Activated naive CD8-positive, alpha-beta T cell treated with anti-CD3 and anti-CD28 coated beads for 36 hours (primary cell): Measurements from ENCODE around the gene CYBB. TPM values are rescaled to one million over a fixed set of nuclear protein-coding genes. Genes with fewer than 3 reads are reported as not detected.
"Not testable (repeated sequence)": the region's sequence is repeated elsewhere in the genome, so short reads cannot be mapped to it uniquely, and the experiment has no call there.

Source experiments
- DNase-seq: peaks from one replicate; pipeline ENCODE4 v3.0.0; 2021
- H3K27ac Mint-ChIP-seq: one replicate; pipeline ENCODE4 v1.8.0; 2022; ENCODE audit warnings: mild to moderate bottlenecking, moderate library complexity, mixed read lengths
- H3K27me3 Mint-ChIP-seq: one replicate; pipeline ENCODE4 v1.8.0; 2022; ENCODE audit warnings: mild to moderate bottlenecking, mixed read lengths
- H3K36me3 Mint-ChIP-seq: one replicate; pipeline ENCODE4 v1.8.0; 2021; ENCODE audit warnings: mild to moderate bottlenecking, mixed read lengths
- H3K4me1 Mint-ChIP-seq: one replicate; pipeline ENCODE4 v1.8.0; 2021; ENCODE audit warnings: mixed read lengths
- H3K4me3 Mint-ChIP-seq: one replicate; pipeline ENCODE4 v1.8.0; 2022; ENCODE audit warnings: mild to moderate bottlenecking, moderate library complexity, mixed read lengths
- H3K9me3 Mint-ChIP-seq: one replicate; pipeline ENCODE4 v1.8.0; 2022; ENCODE audit warnings: mixed read lengths
- total RNA-seq, 2 experiments: library from RNA; stranded (reverse); gene quantifications; one replicate each; pipeline ENCODE4 v1.2.3, GENCODE V29; 2021

The CYBB gene
- total RNA-seq, 2 experiments from 2014 or later, result 0.50 to 0.76 TPM

GRCh38 chrX:37768866-37769265 is 11.0 kb upstream of the CYBB start:
- not testable (repeated sequence) for H3K27me3 Mint-ChIP-seq, H3K4me1 Mint-ChIP-seq, H3K27ac Mint-ChIP-seq, DNase-seq, H3K36me3 Mint-ChIP-seq, H3K9me3 Mint-ChIP-seq, H3K4me3 Mint-ChIP-seq

- no peak for DNase-seq
- H3K27me3 Mint-ChIP-seq, result no peaks in the 10 kb centered on the region
- H3K9me3 Mint-ChIP-seq, result no peaks in the 10 kb centered on the region
- peak overlapping the region; percentile 66 for H3K27ac Mint-ChIP-seq
- no peak overlapping the region for H3K4me3 Mint-ChIP-seq
- H3K4me1 Mint-ChIP-seq, result peaks cover 22% of the 10 kb centered on the region
- no peaks in the 10 kb centered on the region for H3K36me3 Mint-ChIP-seq
Measured at GRCh38 chrX:37776283-37776986, 3.4 kb upstream of the CYBB start.

- H3K4me3 Mint-ChIP-seq, result no peak overlapping the region
- peaks cover 22% of the 10 kb centered on the region for H3K4me1 Mint-ChIP-seq
- H3K9me3 Mint-ChIP-seq, result no peaks in the 10 kb centered on the region
- DNase-seq, result no peak
- peak overlapping the region; percentile 66 for H3K27ac Mint-ChIP-seq
- H3K27me3 Mint-ChIP-seq, result no peaks in the 10 kb centered on the region
- no peaks in the 10 kb centered on the region for H3K36me3 Mint-ChIP-seq
Measured at GRCh38 chrX:37776987-37777325, 2.9 kb upstream of the CYBB start.

- Mint-ChIP-seq H3K9me3 (no peaks in the 10 kb centered on the region), H3K36me3 (no peaks in the 10 kb centered on the region), H3K4me1 (peaks cover 17% of the 10 kb centered on the region), H3K4me3 (no peak overlapping the region), H3K27me3 (no peaks in the 10 kb centered on the region), H3K27ac (no peak overlapping the region)
- DNase-seq, result no peak
Measured at GRCh38 chrX:37781081-37781480, 1.2 kb downstream of the CYBB start.

GRCh38 chrX:37781814-37782213 is 2.0 kb downstream of the CYBB start:
- Mint-ChIP-seq H3K27me3 (no peaks in the 10 kb centered on the region), H3K4me3 (no peak overlapping the region), H3K4me1 (peaks cover 15% of the 10 kb centered on the region), H3K9me3 (no peaks in the 10 kb centered on the region), H3K27ac (no peak overlapping the region), H3K36me3 (no peaks in the 10 kb centered on the region)
- DNase-seq, result no peak

GRCh38 chrX:37782359-37782758 is 2.5 kb downstream of the CYBB start:
- no peak for DNase-seq
- Mint-ChIP-seq H3K36me3 (peaks cover 3% of the 10 kb centered on the region), H3K4me3 (no peak overlapping the region), H3K27ac (no peak overlapping the region), H3K4me1 (peaks cover 15% of the 10 kb centered on the region), H3K9me3 (no peaks in the 10 kb centered on the region), H3K27me3 (no peaks in the 10 kb centered on the region)

- peaks cover 3% of the 10 kb centered on the region for H3K36me3 Mint-ChIP-seq
Measured at GRCh38 chrX:37783305-37783704, 3.4 kb downstream of the CYBB start.

GRCh38 chrX:37785569-37785968 is 5.7 kb downstream of the CYBB start:
- H3K4me1 Mint-ChIP-seq, result peaks cover 18% of the 10 kb centered on the region
- no peak overlapping the region for H3K4me3 Mint-ChIP-seq
- peaks cover 3% of the 10 kb centered on the region for H3K36me3 Mint-ChIP-seq
- DNase-seq, result no peak
- H3K9me3 Mint-ChIP-seq, result no peaks in the 10 kb centered on the region
- H3K27me3 Mint-ChIP-seq, result no peaks in the 10 kb centered on the region
- no peak overlapping the region for H3K27ac Mint-ChIP-seq

More at GRCh38 chrX:37783305-37783704, 3.4 kb downstream of the CYBB start:
- Mint-ChIP-seq H3K9me3 (no peaks in the 10 kb centered on the region), H3K27ac (no peak overlapping the region), H3K27me3 (no peaks in the 10 kb centered on the region), H3K4me3 (no peak overlapping the region), H3K4me1 (peaks cover 15% of the 10 kb centered on the region)
- DNase-seq, result no peak

- no peak overlapping the region for H3K4me3 Mint-ChIP-seq
- H3K27ac Mint-ChIP-seq, result peak overlapping the region; percentile 67
Measured at GRCh38 chrX:37786624-37787422, 7.0 kb downstream of the CYBB start.

GRCh38 chrX:37787423-37787869 is 7.6 kb downstream of the CYBB start:
- H3K4me1 Mint-ChIP-seq, result peaks cover 18% of the 10 kb centered on the region
- H3K27me3 Mint-ChIP-seq, result no peaks in the 10 kb centered on the region
- no peaks in the 10 kb centered on the region for H3K9me3 Mint-ChIP-seq
- DNase-seq, result no peak
- no peak overlapping the region for H3K4me3 Mint-ChIP-seq
- no peak overlapping the region for H3K27ac Mint-ChIP-seq
- H3K36me3 Mint-ChIP-seq, result peaks cover 3% of the 10 kb centered on the region

More at GRCh38 chrX:37786624-37787422, 7.0 kb downstream of the CYBB start:
- no peak for DNase-seq
- Mint-ChIP-seq H3K9me3 (no peaks in the 10 kb centered on the region), H3K27me3 (no peaks in the 10 kb centered on the region), H3K36me3 (peaks cover 3% of the 10 kb centered on the region), H3K4me1 (peaks cover 18% of the 10 kb centered on the region)

GRCh38 chrX:37796310-37796709 is 16.5 kb downstream of the CYBB start:
- H3K9me3 Mint-ChIP-seq, result no peaks in the 10 kb centered on the region
- DNase-seq, result no peak
- no peaks in the 10 kb centered on the region for H3K27me3 Mint-ChIP-seq
- no peak overlapping the region for H3K27ac Mint-ChIP-seq
- H3K4me3 Mint-ChIP-seq, result no peak overlapping the region
- peaks cover 13% of the 10 kb centered on the region for H3K4me1 Mint-ChIP-seq
- H3K36me3 Mint-ChIP-seq, result no peaks in the 10 kb centered on the region

GRCh38 chrX:37796805-37797204 is 16.9 kb downstream of the CYBB start:
- Mint-ChIP-seq H3K4me1 (peaks cover 13% of the 10 kb centered on the region), H3K27ac (no peak overlapping the region), H3K27me3 (no peaks in the 10 kb centered on the region), H3K9me3 (no peaks in the 10 kb centered on the region), H3K4me3 (no peak overlapping the region), H3K36me3 (no peaks in the 10 kb centered on the region)
- DNase-seq, result no peak

- Mint-ChIP-seq H3K9me3 (no peaks in the 10 kb centered on the region), H3K4me3 (no peak overlapping the region), H3K27ac (no peak overlapping the region), H3K4me1 (peaks cover 13% of the 10 kb centered on the region), H3K27me3 (no peaks in the 10 kb centered on the region), H3K36me3 (no peaks in the 10 kb centered on the region)
- no peak for DNase-seq
Measured at GRCh38 chrX:37799936-37800335, 20.1 kb downstream of the CYBB start.

GRCh38 chrX:37800717-37801116 is 20.9 kb downstream of the CYBB start:
- no peaks in the 10 kb centered on the region for H3K27me3 Mint-ChIP-seq
- no peak overlapping the region for H3K4me3 Mint-ChIP-seq
- H3K36me3 Mint-ChIP-seq, result no peaks in the 10 kb centered on the region
- H3K9me3 Mint-ChIP-seq, result no peaks in the 10 kb centered on the region
- H3K27ac Mint-ChIP-seq, result no peak overlapping the region
- H3K4me1 Mint-ChIP-seq, result peaks cover 13% of the 10 kb centered on the region
- no peak for DNase-seq

- Mint-ChIP-seq H3K27me3 (no peaks in the 10 kb centered on the region), H3K4me1 (peaks cover 4% of the 10 kb centered on the region), H3K4me3 (no peak overlapping the region), H3K27ac (no peak overlapping the region), H3K9me3 (no peaks in the 10 kb centered on the region), H3K36me3 (no peaks in the 10 kb centered on the region)
- DNase-seq, result no peak
Measured at GRCh38 chrX:37802028-37802427, 22.2 kb downstream of the CYBB start.

- Mint-ChIP-seq H3K4me1 (no peaks in the 10 kb centered on the region), H3K27me3 (no peaks in the 10 kb centered on the region), H3K27ac (no peak overlapping the region), H3K4me3 (no peak overlapping the region), H3K9me3 (no peaks in the 10 kb centered on the region), H3K36me3 (no peaks in the 10 kb centered on the region)
- no peak for DNase-seq
Measured at GRCh38 chrX:37803057-37803456, 23.2 kb downstream of the CYBB start.
